ENCODE measurements around the gene TOB1.
"Not testable (repeated sequence)": the region's sequence is repeated elsewhere in the genome, so short reads cannot be mapped to it uniquely, and the experiment has no call there.

The TOB1 gene

DNA sequence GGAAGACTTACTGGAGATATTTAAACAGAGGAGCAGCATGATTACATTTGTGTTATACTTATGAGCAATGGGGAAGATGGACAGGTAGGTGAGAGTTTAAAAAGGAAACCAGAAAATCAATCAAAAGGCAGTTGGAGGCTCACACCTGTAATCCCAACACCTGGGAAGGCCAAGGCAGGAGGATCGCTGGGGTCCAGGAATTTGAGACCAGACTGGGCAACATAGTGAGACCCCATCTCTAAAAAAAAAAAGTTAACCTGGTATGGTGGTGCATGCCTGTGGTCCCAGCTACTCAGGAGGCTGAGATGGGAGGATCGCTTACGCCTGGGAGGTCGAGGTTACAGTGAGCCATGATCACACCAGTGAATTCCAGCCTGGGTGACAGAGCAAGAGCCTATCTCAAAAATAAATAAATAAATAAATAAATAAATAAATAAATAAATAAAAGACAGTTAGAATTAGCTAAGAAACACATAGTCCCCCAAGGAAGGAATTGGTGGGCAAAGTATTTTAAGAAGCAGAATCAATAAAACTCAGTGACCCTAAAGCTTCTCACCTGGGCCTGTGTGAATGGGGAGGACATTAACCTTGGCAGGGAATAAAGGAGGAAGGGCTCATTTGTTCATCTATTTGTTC lies 32.3 kb upstream of the TOB1 start:
- no peak for DNase-seq (ENCODE audit: low read depth in 1 of 2, low spot score in 1 of 2)

DNA sequence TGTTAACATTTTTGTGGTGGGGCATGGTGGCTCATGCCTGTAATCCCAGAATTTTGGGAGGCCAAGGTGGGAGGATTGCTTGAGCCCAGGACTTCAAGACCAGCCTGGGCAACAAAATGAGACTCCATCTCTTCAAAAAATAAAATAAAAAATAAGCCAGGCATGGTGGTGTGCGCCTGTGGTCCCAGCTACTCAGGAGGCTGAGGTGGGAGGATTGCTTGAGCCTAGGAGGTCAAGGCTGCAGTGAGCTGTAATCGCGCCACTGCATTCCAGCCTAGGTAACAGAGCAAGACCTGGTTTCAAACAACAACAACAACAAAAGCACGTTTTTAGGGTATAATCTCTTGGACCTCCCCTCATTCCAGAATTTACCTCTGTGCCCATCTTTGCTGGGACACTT lies 28.4 kb upstream of the TOB1 start:
- DNase-seq (ENCODE audit: low read depth in 1 of 2, low spot score in 1 of 2): not testable (repeated sequence)

DNA sequence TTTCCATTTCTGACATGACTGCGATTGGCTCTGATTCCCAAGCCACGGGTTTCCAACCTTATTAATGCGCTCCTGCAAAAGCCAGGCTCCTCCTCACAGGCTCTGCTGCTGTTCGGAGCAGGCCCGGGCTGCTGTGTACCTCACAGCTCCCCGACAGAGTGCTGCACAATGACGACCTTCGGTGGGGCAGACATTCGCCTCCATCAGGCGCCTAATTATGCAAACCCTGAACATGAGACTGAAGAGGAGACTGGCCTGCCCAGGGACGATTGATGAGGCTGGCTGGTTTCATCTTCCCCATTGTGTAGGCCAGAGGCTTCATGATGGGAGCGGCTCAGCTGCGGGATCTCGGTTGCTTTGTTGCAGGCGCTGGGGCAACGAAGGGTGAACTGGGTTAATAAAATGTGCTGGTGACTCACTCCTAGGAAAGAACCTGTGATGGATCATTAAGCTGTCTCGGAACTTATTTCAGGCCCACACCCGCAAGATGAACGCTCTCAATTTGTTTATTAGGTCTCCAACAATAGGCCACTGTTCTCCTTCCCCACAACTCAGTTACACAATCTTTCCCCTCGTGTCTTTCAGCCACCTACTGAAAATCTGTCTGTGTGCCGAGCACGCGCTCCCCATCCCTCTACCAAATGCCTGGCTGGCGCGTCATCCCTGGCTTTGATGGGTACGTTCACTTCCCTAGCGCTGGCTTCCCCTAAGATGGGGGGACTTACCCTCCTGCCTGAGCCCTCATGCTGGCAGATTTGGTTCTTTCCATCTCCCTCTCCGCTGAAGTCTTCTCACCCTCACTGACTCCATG lies 27.2 kb upstream of the TOB1 start:
- DNase-seq (ENCODE audit: low read depth in 1 of 2, low spot score in 1 of 2): no peak

DNA sequence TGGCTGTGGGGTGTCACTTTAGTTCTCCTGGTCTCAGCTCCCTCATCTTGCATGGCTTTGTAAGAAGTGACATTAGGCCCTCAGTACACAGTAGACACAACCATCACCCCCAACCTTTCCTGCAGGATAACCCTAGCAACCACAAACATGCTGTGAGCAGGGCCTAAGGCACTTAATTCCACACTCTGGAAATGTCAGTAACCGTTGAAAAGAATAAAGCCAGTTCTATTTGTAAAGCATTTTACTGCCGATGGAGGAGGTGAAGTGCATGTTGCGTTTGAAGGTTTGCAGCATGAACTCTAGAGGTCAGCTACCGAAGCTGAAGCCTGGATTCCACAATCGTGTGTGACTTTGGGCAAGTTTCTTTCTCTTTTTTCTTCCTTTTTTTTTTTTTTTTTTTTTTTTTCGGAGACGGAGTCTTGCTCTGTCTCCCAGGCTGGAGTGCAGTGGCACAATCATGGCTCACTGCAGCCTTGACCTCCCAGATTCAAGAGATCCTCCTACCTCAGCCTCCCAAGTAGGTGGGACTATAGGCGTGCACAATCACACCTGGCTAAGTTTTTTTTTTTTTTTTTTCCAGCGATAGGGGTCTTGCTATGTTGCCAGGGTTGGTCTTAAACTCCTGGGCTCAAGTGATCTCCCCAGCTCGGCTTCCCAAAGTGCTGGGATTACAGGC lies 26.1 kb upstream of the TOB1 start:
- no peak for DNase-seq (ENCODE audit: low read depth in 1 of 2, low spot score in 1 of 2)

DNA sequence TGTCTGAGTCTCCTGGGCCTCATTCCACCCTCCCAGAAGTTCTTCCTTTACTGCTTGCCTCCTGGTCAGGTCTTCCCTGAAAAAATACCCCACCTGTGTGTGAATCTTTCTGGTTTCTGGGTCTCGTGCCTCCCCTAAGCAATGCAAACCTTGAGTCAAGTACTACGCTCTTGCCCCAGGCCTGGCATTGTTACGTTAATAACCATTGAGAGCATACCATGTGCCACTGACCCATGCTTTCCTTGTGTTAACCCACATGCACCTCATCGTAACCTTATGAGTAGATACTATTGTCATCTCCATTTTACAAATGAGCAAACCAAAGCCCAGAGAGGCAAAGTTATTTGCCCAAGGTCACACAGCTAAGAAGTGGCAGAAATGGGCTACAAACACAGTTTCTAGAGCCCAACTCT lies 25.4 kb upstream of the TOB1 start:
- no peak for DNase-seq (ENCODE audit: low read depth in 1 of 2, low spot score in 1 of 2)

DNA sequence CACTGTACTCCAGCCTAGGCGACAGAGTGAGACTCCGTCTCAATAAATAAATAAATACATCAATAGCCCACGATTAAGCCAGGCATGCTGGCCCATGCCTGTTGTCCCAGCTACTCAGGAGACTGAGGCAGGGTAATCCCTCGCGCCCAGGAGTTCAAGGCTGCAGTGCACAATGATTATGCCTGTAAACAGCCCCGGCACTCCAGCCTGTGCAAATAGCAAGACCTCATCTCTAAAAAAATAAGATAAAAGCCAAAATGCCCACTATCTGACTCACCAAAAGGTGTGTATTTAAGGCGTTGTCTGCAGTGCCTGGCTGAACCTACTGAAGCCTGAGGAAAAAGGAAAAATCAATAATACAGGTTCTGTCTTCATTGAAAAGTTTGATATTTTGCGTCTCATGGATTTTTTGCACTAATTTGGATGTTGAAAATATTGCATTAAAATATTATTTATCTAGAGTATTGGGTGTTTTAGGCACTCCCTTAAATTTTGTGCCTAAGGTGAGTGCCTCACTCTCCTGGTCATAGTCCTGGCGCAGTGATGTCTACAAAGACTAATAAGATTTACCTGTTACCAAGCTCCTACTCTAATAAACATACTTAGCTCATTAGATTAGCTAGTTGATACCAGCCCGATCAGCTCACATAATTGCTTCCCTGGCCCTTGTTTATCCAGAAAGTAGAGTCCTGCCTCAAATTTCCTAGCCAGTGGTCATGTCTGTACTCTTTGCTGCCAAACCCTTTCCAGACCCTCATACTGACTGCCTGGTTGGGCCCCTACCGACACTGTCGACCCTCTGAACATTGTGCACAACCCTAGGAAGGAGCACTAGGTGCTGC lies 24.7 kb upstream of the TOB1 start:
- DNase-seq (ENCODE audit: low read depth in 1 of 2, low spot score in 1 of 2): no peak

DNA sequence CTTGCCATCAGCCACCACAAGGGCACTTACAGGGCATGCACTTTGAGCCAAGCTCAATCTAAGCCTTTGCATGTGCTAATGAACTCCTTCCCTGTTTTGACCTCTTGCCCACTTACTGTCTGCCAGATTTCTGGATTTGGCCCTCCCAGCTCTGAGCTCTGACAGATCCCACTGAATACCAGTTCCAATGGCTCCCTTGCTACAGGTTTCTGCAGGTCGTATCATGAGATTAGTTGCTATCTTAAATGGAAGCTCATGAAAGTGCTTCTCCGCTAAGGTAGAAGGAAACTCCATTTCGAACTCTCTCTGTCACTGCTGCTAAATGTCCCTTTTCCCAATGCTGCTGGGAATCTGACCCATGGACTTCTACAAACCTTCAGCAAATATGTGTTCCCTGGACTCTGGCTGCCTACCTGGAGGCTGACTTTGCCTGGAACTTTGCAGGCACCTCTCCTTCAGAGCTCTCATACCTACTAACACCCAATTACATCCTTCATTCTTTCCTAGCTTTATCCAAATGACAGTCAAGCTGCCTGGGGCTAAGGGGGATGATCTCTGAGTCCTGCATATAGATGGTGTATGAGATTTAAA lies 23.5 kb upstream of the TOB1 start:
- no peak for DNase-seq (ENCODE audit: low read depth in 1 of 2, low spot score in 1 of 2)

DNA sequence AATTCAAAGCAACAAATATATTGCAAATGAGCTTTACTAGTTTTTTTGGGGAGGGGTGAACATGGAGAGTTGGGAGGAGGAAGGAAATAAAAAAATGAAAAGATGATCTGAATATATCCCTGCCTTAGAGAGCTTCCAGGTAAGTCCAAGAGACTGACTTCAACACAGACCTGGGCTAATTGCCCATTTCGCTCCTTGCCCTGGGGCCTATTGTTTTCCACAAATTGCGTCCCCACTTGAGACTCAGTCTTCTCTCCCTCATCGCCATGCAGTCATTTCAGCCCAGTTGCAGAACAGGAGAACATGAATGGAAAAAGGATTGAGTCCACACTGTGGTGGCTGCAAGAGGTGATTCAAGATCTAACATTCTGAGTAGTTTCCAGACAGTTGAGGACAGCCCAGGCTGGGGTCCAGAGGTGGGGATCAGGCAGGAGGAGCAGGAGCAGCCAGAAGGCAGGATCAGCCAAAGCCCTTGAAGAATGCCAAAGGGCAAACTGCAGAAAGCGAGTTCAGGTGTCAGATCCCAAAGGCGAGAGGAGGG lies 21.6 kb upstream of the TOB1 start:
- no peak for DNase-seq (ENCODE audit: low read depth in 1 of 2, low spot score in 1 of 2)

DNA sequence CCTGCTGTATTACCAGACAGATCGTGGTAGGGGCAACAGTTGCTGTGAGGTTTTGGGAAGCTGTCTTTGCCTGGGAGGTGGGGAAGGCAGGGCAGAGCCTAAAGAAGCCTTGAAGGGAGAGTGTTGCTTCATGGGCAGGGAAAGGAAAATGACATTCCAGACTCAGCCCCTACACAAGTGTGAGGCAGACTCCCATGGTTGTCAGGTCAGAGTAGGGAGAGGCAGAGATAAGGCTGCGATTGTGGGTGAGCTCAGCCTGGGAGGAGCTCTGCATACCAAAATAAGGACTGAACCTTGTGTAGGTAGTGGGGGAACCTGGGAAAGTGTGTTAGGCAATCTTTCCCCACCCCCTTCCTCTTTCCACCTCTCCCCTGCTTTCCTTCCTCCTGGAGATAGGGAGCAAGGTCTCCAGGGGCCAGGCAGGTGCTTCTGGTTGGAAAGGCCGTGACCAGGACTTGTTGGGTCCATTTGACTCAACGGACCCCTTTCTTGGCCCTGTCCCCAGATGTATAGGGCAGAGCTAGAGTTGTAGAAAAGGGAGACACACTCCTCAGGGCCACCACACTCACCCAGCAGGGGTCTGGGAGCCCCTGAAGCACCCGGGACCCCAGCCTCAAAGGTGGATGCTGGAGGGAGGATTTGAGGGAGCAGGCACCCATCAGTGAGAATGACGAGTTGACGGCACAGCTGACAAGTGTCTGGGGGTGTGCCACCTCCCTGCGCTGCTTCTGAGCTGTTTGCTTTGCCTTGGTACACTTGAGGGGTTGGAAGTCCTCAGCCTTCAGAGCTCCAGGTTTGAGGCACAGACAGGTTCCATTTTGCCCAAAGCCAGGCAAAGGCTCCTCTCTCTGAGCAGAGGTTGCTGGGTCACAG lies 18.5 kb upstream of the TOB1 start:
- no peak for DNase-seq (ENCODE audit: low read depth in 1 of 2, low spot score in 1 of 2)

DNA sequence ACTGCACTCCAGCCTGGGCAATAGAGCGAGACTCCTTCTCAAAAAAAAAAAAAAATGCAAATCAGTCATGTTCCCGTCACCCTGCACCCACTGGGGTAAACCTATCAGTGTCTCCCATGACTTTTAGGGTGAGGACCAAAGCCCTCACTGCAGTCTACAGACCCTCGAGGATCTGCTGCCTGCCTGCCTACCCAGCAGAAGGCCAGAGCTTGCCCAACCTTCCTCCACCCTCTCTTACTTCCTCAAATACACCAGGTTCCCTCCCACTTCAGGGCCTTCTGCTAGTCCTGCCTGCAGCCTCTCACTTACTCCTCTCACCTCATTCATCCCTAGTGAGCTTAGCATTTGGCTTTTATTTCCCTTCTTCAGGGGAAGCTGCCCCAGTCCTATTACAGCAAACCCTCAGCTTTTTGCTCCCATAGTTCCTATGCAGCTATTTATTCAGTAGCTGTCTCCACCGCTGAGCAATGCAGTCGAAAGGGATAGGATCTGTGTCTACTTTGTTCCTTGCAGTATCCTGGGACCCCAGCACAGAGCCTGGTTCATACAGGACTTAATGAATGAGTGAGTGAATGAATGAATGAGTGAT lies 17.8 kb upstream of the TOB1 start:
- DNase-seq (ENCODE audit: low read depth in 1 of 2, low spot score in 1 of 2): no peak

DNA sequence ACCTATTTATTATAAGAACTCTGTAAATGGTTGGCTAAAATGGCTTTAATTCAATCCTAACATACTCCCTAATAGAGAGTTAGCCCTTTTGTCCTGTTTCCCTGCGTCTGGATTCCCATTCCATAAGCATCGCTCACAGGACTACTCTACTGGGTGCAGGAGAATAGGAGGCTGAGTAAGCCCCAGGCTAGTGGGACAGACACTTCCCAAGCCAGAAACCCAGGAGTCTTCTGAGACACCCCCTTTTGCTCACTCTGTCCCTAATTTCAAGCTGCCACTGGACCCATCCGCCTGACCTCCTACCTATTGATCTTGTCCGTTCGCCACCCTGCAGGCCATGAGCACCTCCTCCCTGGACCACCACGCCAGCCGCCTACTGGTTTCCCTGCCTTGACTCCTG lies 16.7 kb upstream of the TOB1 start:
- no peak for DNase-seq (ENCODE audit: low read depth in 1 of 2, low spot score in 1 of 2)

DNA sequence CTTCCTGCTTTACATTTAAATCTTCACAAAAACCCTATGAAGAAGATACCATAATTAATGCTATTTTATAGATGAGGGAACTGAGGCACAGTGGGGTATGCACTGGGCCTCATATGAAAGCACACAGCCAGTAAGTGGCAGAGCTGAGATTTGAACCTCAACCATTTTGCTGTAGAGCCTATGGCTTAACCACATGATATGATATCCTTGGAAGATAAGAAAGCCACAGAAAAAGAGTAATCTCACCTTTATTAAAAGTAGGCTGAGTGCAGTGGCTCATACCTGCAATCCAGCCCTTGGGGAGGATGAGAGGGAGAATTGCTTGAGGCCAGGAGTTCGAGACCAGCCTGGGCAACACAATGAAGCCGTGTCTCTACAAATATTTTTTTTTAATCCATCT lies 15.0 kb upstream of the TOB1 start:
- DNase-seq (ENCODE audit: low read depth in 1 of 2, low spot score in 1 of 2): no peak

DNA sequence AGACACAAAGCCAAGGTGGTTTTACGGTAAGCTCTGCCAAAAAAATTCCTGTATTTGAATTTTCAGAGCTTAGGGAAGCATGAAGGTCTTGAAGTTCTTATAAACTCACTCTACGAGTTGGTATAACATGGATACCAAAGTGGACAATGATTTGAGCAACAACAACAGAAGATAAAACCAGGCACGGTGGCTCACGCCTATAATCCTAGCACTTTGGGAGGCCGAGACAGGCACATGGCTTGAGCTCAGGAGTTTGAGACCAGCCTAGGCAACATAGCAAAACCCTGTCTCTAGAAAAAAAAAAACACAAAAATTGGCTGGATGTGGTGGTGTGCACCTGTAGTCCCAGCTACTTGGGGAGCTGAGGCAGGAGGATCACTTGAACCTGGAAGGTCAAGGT lies 12.9 kb upstream of the TOB1 start:
- no peak for DNase-seq (ENCODE audit: low read depth in 1 of 2, low spot score in 1 of 2)

DNA sequence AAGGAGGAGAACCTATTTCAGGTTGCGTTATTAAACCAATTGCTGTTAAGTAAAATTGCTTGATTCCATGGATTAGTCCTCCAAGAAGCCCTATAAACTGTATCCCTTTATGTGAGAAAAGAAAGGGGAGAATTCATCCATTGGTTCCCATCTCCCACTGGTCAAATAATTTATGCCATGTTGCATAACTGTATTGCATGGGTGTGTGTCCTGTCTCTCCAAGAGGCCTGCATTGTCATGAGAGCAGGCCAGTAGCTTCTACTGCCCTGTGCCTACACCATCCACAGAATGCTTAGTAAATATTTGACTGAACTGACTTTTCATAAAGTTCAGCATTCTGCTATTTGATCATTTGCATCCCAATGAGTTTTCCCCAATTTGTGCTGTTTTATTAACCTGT lies 11.7 kb upstream of the TOB1 start:
- DNase-seq (ENCODE audit: low read depth in 1 of 2, low spot score in 1 of 2): no peak

DNA sequence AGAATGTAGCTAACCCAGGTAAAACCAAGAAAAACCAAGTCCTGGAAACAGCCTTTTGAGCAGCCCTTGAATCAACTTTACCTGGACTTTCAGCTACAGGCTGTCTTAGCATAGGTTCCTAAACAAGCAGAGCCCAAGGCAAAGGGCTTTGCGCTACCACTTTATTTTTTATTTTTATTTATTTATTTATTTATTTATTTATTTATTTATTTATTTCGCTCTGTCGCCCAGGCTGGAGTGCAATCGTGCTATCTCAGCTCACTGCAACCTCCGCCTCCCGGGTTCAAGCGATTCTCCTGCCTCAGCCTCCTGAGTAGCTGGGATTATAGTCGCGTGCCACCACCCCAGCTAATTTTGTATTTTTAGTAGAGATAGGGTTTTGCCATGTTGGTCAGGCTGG lies 10.9 kb upstream of the TOB1 start:
- DNase-seq (ENCODE audit: low read depth in 1 of 2, low spot score in 1 of 2): not testable (repeated sequence)

DNA sequence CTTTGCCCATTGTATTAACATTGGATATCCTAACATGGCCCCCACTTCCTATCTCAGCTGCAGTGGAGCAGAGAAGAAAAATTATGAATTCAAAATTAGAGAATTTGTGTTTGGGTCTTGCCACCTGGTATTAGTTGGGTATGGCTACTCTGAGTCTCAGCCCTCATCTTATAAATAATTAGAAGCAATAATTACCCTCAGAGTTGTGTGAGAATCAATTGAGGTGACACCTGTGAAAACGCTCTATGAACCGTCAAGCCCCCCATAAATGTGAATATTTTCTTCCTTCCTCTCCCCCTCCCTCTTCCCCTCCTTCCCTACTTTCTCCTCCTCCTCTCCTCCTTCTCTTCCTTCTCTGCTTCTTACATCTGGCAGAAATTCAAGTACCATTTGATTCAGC lies 8.9 kb upstream of the TOB1 start:
- DNase-seq (ENCODE audit: low read depth in 1 of 2, low spot score in 1 of 2): no peak

DNA sequence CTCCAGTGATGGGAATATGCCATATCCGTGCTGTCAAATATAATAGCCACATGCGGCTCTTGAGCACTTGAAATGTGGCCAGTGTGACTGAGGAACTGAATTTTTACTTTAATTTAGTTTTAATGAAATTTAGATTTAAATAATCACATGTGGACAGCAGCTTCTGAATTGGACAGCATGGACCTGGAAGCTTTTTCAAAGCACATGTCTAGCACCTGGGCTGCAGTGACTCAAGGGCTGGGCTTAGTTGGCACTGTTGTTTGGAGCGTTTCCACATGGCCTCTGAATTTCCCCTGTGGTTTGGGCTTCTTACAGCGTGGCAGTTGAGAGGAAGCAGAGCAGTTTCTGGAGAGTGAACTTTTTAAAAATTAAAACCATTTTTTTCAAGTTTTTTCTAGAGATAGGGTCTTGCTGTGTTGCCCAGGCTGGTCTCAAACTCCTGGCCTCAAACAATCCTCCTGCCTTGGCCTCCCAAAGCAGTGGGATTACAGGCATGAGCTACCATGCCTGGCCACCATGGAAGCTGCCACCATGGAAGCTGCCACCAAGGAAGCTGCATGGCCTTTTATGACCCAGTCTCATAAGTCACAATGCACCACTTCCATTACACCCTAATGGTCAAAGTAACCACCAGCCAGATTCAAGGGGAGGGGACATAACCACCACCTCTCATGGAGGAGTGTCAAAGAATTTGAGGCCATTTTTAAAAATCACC lies 6.7 kb upstream of the TOB1 start:
- no peak for DNase-seq (ENCODE audit: low read depth in 1 of 2, low spot score in 1 of 2)

DNA sequence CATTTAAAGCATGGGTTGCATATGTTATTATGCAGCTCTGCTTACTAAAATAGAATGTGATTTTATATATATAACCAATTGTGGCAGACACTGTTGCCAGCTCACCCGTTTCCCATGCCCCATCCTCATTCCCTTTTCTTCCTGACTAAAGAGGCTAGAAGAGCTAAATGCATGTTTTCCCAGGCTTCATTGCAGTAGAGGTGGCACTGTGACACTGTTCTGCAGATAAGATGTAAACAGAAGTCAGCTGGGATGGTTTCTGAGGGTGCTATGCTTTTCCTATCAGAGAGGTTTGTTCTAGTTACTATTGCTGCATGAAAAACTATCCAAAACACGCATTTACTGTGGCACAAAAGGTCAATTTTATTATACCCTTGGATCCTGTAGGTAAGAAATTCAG lies 5.7 kb upstream of the TOB1 start:
- no peak for DNase-seq (ENCODE audit: low read depth in 1 of 2, low spot score in 1 of 2)

DNA sequence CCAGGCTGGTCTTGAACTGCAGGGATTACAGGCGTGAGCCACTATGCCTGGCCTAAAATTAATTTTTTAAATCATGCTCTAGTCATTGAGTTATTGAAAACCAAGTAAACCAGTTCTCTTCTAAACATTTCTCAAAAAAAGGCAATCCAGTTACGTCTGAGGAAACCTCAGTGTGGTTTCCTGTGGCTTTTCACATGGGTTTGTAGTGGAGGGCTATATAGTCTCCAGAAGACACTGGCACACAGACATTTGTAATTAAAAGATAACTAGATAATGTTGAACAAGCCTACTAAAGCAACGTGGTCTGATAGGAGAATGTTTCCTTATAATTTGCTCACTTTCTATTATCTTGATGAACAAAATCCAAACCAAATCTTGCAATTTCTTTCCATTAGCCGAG lies 5.2 kb upstream of the TOB1 start:
- DNase-seq (ENCODE audit: low read depth in 1 of 2, low spot score in 1 of 2): no peak

Measured in stimulated activated CD4-positive, alpha-beta T cell treated with anti-CD3 and anti-CD28 coated beads, Interleukin-15, amount 100 ng/mL, for 1 hour (primary cell).